Measurements from ENCODE around the gene GPHA2.

GPHA2 gene

DNA sequence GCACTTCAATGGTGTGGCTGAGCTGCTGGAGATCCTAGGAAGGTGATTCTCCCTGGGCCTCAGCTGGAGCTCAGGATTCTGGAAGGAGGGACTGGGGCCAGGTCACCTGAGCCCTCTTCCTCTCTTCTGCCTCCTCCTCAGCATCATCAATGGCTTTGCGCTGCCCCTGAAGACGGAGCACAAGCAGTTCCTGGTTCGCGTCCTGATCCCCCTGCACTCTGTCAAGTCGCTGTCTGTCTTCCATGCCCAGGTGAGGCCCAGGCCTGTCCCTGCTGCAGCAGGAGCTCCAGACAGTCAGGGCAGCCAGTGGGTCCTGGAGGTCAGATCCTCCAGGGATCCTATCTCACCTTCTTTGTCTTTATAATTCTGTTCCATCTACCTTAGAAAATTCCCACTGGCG, 5.4 kb downstream of the GPHA2 start:
- no peak for DNase-seq (ENCODE audit: low spot score)

- no peak for DNase-seq (ENCODE audit: low spot score)
Observed at GRCh38 chr11:64929625-64930024, 6.1 kb downstream of the GPHA2 start.

DNA sequence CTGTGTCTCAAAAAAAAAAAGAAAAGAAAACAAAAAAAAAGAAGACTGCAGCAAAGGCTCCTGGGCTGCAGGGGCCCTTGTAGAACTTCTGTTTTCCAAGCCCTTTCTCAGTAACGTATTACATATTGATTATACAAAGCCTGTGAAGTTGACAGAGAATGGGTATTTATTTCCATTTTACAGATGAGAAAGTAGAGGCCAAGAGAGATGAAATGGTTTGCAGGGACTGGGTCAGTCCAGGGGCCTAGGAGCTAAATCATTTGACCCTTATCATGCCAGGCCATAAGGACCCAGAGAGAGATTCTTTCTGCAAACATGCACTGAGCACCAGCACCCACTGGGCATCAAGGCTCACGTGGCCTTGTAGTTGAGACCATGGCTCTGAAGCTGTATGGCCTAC, 6.7 kb downstream of the GPHA2 start:
- no peak for DNase-seq (ENCODE audit: low spot score)

- no peak for DNase-seq (ENCODE audit: low spot score)
Observed at GRCh38 chr11:64926689-64927088, 9.0 kb downstream of the GPHA2 start.

DNA sequence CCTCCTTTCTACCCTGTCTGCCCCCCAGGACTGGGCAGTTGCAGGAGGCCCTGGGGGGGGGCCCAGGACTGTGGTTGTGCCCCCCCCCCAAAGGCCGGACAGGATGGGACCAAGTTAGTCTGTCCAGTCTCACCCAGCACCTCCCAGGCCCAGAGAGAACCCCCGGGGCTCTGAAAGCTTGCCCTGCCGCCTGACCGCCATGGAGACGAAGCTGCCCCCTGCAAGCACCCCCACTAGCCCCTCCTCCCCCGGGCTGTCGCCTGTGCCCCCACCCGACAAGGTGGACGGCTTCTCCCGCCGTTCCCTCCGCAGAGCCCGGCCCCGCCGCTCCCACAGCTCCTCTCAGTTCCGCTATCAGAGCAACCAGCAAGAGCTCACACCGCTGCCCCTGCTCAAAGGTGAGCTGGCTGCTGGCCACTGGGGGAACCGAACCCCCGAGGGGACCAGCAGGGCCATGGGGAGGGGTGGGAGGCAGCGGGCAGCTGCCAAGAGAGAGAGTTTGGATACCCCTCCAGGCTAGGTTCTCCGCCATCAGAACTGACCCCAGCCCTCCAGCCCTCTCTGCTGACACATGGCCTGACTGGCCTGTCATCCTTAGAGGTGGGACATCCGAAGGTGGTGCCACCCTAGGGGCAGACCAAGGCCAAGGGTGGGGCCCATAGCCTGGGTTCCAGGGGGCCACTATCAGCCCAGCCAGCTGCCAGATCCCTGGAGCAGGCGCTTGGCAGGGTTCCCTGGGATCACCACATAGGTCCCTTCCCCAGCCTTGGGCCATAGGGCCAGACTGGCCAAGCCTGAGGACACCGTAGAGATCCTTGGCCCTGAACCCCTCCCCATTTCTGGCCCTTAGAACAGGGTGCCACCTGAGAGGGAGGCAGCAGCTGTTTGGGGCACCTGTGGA, 9.9 kb downstream of the GPHA2 start:
- no peak for DNase-seq (ENCODE audit: low spot score)

GRCh38 chr11:64924910-64925284, 10.8 kb downstream of the GPHA2 start:
- no peak for DNase-seq (ENCODE audit: low spot score)

DNA sequence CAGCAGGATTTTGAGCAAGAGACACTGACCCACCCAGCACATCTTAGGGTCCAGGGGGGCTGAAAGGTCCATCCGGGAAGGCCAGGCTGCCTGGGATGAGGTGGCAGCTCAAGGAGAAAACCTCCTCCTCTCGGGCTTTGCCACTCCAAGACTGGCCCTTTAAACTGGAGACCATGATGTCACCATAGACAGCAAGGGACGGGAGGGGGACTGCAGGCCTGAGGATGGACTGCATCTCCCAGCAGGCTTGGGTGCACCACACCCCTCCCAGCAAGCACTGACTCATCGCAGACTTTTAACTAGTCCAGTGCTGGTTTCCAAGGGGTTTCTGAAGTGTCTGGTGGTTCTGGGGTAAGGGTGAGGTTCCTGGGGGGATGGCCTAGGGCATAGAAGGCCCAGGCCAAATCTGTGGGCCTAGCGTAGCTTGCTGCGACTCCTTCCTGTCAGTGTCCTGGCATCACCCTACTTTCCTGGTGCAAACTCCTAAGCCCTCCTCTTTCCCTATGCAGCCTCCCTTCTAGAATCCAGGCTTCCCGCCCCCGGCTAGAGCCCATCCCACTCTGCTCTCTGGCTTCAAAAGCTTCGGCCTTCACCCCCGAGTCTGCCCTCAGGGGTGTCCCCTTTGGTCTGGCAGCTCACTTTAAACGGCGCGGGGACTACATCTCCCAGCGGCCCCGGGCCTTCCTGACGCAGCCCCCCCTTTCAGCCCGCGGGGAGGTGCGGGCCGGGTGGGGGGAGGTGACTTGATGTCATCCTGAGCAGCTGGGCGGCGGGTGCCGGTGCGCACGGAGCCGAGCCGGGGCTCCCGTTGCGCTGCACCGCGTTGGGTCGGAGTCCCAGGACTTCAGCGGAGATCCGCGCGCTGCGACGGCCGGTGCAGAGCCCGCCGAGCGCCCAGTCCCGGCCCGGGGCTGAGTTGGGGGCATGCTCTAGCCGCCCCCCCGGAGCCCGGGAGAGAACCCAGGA, 11.5 kb downstream of the GPHA2 start, which contains the start of gene PPP2R5B:
TSS of gene PPP2R5B (plus strand) at position 746 of the 966 bp plus-strand sequence. CDS start 1,046 bp downstream, outside the sequence.
- peak; percentile 97 for DNase-seq (ENCODE audit: low spot score)

GRCh38 chr11:64923151-64923661, 12.5 kb downstream of the GPHA2 start:
- no peak for DNase-seq (ENCODE audit: low spot score)

- no peak for DNase-seq (ENCODE audit: low spot score)
Observed at GRCh38 chr11:64921384-64921783, 14.3 kb downstream of the GPHA2 start.

GRCh38 chr11:64920124-64920523, 15.6 kb downstream of the GPHA2 start:
- DNase-seq (ENCODE audit: low spot score), result no peak

DNA sequence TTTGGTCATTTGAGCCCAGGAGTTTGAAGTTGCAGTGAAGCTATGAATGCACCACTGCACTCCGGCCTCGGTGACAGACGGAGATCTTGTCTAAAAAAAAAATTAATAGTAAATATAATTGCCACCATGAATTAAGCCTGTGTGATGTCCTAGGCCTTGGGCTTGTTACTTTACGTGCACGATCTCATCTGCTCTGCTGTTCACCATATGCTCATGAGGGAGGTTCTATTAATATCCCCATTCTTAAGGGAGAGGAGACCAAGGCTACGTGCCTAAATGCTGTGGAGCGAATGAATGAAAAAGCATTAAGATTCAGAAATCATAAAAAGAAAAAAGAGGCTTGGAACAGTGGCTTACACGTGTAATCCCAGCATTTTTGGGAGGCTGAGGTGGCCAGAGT, 16.1 kb downstream of the GPHA2 start:
- no peak for DNase-seq (ENCODE audit: low spot score)

DNA sequence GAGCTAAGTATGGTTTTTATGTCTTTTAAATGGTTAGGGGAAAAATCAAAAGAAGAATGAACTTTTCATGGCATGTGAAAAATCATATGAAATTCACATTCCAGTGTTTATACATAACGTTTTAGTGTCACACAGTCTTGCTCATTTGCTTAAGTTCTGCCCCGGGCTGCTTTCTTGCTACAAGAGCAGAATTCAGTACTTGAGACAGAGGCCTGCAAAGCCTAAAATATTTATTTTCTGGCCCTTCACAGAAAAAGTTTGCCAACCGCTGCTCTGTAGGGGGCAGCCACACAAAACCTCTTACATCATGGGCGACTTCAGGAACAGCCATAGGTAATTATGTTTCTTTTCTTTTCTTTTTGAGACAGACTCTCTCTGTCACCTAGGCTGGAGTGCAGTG, 17.7 kb downstream of the GPHA2 start:
- DNase-seq (ENCODE audit: low spot score), result no peak

GRCh38 chr11:64917663-64917995, 18.1 kb downstream of the GPHA2 start:
- no peak for DNase-seq (ENCODE audit: low spot score)

DNA sequence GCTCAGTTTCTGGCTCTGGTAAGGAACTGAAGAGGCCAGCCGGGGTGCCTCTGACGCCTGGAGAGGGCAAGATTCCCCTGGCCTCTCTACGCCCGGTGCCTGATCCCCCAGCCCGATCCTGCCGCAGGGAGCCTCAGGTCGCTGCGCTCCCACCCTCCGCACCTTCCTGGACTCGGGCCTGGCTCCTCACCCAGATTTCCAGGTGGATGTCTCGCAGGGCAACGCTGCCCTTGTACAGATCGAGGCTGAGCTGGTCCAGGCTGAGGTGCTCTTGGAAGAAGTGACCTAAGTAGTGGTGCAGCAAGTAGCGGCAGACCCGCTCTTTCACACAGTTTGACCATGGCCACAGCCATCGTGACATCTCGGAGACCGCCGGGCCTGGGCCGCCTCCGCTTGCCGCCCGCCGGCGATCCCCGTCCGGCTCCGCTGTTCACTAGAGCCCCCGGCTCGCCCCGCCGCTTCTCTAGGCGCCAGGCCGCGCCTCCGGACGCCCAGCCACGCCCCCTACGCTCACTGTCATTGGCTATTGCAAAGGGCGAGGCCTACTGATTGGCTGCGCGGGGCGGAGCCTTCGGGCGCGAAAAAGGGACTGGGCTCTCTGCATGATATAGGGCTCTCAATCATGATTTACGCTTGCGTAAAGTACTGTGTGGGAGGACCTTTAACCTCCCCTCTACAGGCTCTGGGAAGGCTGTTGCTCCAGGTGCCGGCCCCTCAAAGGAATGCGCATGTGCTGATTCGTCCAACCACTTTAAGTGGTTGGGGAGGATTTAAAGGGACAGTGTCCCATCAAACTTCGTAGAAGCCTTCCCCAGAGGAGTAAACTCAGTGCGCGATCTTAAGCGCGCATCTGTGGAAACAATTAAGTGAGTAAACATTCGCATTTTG, 18.7 kb downstream of the GPHA2 start, which contains the start of gene ATG2A:
TSS of gene ATG2A (minus strand) at position 435 of the 888 bp plus-strand sequence. CDS start at position 361, 74 bp downstream.
- peak; percentile 99 for DNase-seq (ENCODE audit: low spot score)

GRCh38 chr11:64916040-64916774, 19.5 kb downstream of the GPHA2 start:
- no peak for DNase-seq (ENCODE audit: low spot score)

- DNase-seq (ENCODE audit: low spot score), result no peak
Observed at GRCh38 chr11:64915376-64915887, 20.3 kb downstream of the GPHA2 start.

DNA sequence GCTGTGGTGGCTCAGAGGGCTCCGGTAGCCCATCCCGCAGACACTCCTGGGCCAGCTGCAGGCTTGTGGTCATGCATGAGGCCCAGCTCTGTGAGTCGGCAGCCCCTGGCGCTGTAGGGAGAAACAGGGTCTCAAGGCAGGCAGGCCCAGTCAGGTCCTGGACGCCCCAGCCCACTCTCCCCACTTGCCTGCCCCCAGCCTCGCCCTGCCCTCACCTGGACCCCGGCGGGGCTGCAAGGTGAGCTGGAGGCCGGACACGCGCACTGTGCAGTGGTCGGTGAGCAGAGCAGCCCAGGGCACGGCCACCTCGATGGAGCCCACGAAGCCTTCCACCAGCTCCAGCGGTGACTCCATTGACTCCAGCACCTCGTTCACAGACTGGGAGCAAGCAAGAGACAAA, 21.6 kb downstream of the GPHA2 start:
- DNase-seq (ENCODE audit: low spot score), result no peak

GRCh38 chr11:64913171-64913727, 22.4 kb downstream of the GPHA2 start:
- DNase-seq (ENCODE audit: low spot score), result no peak

GRCh38 chr11:64911689-64912088, 24.0 kb downstream of the GPHA2 start:
- no peak for DNase-seq (ENCODE audit: low spot score)

GRCh38 chr11:64911142-64911541, 24.6 kb downstream of the GPHA2 start:
- DNase-seq (ENCODE audit: low spot score), result no peak

All from COLO829 (cell line).